K562 (cell line): ENCODE results near the gene OR8B2. TPM values are rescaled to one million over a fixed set of nuclear protein-coding genes. Genes with fewer than 3 reads are reported as not detected.
A peak's percentile ranks its signal among the peaks of the same experiment; 100 is the strongest.

Experiments used
- C11orf30 ChIP-seq: fragments of 450-650 bp; IDR thresholded peaks from 2 replicates; pipeline ENCODE4 v1.6.1; 2016; ENCODE audit warnings: low read depth, mild to moderate bottlenecking
- CGGBP1 ChIP-seq: fragments of 250-450 bp; sonication (Bioruptor Pico); IDR thresholded peaks from 2 replicates; pipeline ENCODE4 v1.9.0; 2021; ENCODE audit warnings: mild to moderate bottlenecking
- COPS2 ChIP-seq: fragments of 450-650 bp; conservative IDR thresholded peaks from 2 replicates; pipeline ENCODE4 v1.6.1; 2016; ENCODE audit warnings: mild to moderate bottlenecking, moderate library complexity
- CTBP1 ChIP-seq: fragments of 450-650 bp; IDR thresholded peaks from 2 replicates; pipeline ENCODE4 v1.6.1; 2016; ENCODE audit warnings: borderline replicate concordance
- ELK3 ChIP-seq: fragments of 450-650 bp; formaldehyde crosslinking; IDR thresholded peaks from 2 replicates; pipeline ENCODE4 v1.4.0; 2020; ENCODE audit warnings: mild to moderate bottlenecking
- GATAD2B ChIP-seq: fragments of 450-650 bp; IDR thresholded peaks from 2 replicates; pipeline ENCODE4 v1.6.1; 2017; ENCODE audit warnings: mild to moderate bottlenecking, borderline replicate concordance
- JUND ChIP-seq, 2 experiments: IDR thresholded peaks; 2 replicates in 1 of 2; 3 replicates in 1 of 2; pipeline ENCODE4 v1.6.1; 2011; ENCODE audit warnings: borderline replicate concordance in 2 of 2, low read depth in 2 of 2, low read length in 2 of 2, improper control_type of control experiment in 1 of 2, missing biosample characterization in 1 of 2, missing genetic modification characterization in 1 of 2, missing genetic modification reagents in 1 of 2
- KDM1A ChIP-seq, 2 experiments: fragments of 450-650 bp; IDR thresholded peaks; 2 replicates each; pipeline ENCODE4 v1.6.1; 2016; ENCODE audit warnings: mild to moderate bottlenecking in 2 of 2
- MIER1 ChIP-seq: fragments of 450-650 bp; IDR thresholded peaks from 2 replicates; pipeline ENCODE4 v1.6.1; 2016; ENCODE audit warnings: antibody characterized with exemption, mild to moderate bottlenecking, low read depth
- NFE2 ChIP-seq: IDR thresholded peaks from 2 replicates; pipeline ENCODE4 v1.6.1; 2014; ENCODE audit warnings: antibody characterized with exemption, low read depth
- NR4A1 ChIP-seq, 2 experiments: fragments of 250-450 bp in 1 of 2; fragments of 450-650 bp in 1 of 2; sonication (Bioruptor Pico) in 1 of 2; IDR thresholded peaks; 2 replicates each; pipeline versions ENCODE4 v1.4.0 to v1.6.1; 2016 to 2020; ENCODE audit warnings: mild to moderate bottlenecking in 2 of 2, missing compliant biosample characterization in 1 of 2, missing genetic modification characterization in 1 of 2, moderate library complexity in 1 of 2
- RB1 ChIP-seq: fragments of 450-650 bp; IDR thresholded peaks from 2 replicates; pipeline ENCODE4 v1.6.1; 2017; ENCODE audit warnings: low read depth, mild to moderate bottlenecking
- RUNX1 ChIP-seq: sonication (generic); IDR thresholded peaks from 2 replicates; pipeline ENCODE4 v1.6.1; 2016; ENCODE audit warnings: antibody characterized with exemption, low read depth
- SMARCA4 ChIP-seq: fragments of 450-650 bp; IDR thresholded peaks from 2 replicates; pipeline ENCODE4 v1.6.1; 2016
- SNIP1 ChIP-seq: fragments of 450-650 bp; IDR thresholded peaks from 2 replicates; pipeline ENCODE4 v1.7.1; 2017; ENCODE audit warnings: low read depth, mild to moderate bottlenecking
- SRSF7 ChIP-seq: fragments of 200-400 bp; formaldehyde crosslinking; optimal IDR thresholded peaks from 2 replicates; pipeline ENCODE3; 2017; ENCODE audit warnings: mild to moderate bottlenecking, low read depth, low read length
- TCFL5 ChIP-seq: fragments of 250-450 bp; sonication (Bioruptor Pico); conservative IDR thresholded peaks from 2 replicates; pipeline ENCODE4 v1.6.1; 2021; ENCODE audit warnings: mild to moderate bottlenecking, moderate library complexity, matching md5 sums
- TRIM28 ChIP-seq: fragments of 450-650 bp; IDR thresholded peaks from 2 replicates; pipeline ENCODE4 v1.6.1; 2017
- ZNF644 ChIP-seq: fragments of 200-800 bp; sonication (Bioruptor generic); IDR thresholded peaks from 2 replicates; pipeline ENCODE4 v1.6.1; 2016; ENCODE audit warnings: low read depth, missing genetic modification characterization, missing compliant biosample characterization
- ZNF699 ChIP-seq: fragments of 250-450 bp; sonication (Bioruptor Pico); IDR thresholded peaks from 2 replicates; pipeline ENCODE4 v1.8.0; 2021; ENCODE audit warnings: mild to moderate bottlenecking, moderate library complexity; ENCODE audit not compliant: insufficient replicate concordance
- polyA plus RNA-seq, 8 experiments: library from polyadenylated mRNA; depleted of rRNA in 4 of 8; stranded (reverse) in 5 of 8; unstranded in 3 of 8; fragments of >200 nt; fragmentation: Nextera tagmentation in 2 of 8; fragmentation: Illumina TruSeq in 1 of 8; extraction: Ambion mirVana in 2 of 8; extraction: Trizol in 1 of 8; gene quantifications; 2 replicates each; pipeline versions ENCODE4 v1.2.1 to v1.2.3, GENCODE V29; 2011 to 2014; ENCODE audit warnings: inconsistent platforms in 1 of 8, missing spikeins in 1 of 8
- total RNA-seq, 7 experiments: library from RNA; depleted of rRNA in 6 of 7; stranded (reverse); fragments of >200 nt in 6 of 7; fragmentation: Illumina TruSeq in 2 of 7; extraction: Trizol in 2 of 7; gene quantifications; 2 replicates each; pipeline versions ENCODE4 v1.2.1 to v1.2.3, GENCODE V29; 2011 to 2021; ENCODE audit warnings: low replicate concordance in 1 of 7
- TF ChIP-seq, protein P1 (sequence below): fragments of 200-800 bp; sonication (Bioruptor generic); IDR thresholded peaks from 2 replicates; pipeline ENCODE4 v1.6.1; 2017; ENCODE audit warnings: missing genetic modification characterization, missing compliant biosample characterization
- TF ChIP-seq, protein P2 (sequence below): fragments of 250-450 bp; sonication (Bioruptor Pico); IDR thresholded peaks from 2 replicates; pipeline ENCODE4 v1.8.0; 2021; ENCODE audit warnings: borderline replicate concordance, mild to moderate bottlenecking, moderate library complexity; ENCODE audit not compliant: poor library complexity, severe bottlenecking
- TF ChIP-seq, protein P3 (sequence below): fragments of 450-650 bp; IDR thresholded peaks from 2 replicates; pipeline ENCODE4 v1.6.1; 2017; ENCODE audit warnings: mild to moderate bottlenecking, moderate library complexity
- TF ChIP-seq, protein P4 (sequence below): fragments of 450-650 bp; IDR thresholded peaks from 2 replicates; pipeline ENCODE4 v1.7.0; 2016; ENCODE audit warnings: borderline replicate concordance

Gene OR8B2
- total and polyA plus RNA-seq, 9 of the 15 experiments (the other 6 are each of a cell fraction or from before 2014, with no cell fraction given), result 0.56 TPM; not detected in 8

- TF ChIP-seq, protein P1, sequence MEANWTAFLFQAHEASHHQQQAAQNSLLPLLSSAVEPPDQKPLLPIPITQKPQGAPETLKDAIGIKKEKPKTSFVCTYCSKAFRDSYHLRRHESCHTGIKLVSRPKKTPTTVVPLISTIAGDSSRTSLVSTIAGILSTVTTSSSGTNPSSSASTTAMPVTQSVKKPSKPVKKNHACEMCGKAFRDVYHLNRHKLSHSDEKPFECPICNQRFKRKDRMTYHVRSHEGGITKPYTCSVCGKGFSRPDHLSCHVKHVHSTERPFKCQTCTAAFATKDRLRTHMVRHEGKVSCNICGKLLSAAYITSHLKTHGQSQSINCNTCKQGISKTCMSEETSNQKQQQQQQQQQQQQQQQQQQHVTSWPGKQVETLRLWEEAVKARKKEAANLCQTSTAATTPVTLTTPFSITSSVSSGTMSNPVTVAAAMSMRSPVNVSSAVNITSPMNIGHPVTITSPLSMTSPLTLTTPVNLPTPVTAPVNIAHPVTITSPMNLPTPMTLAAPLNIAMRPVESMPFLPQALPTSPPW (CRISPR knock-in tag), result no peak
- TF ChIP-seq MIER1, result no peak
- no peak for TF ChIP-seq SNIP1
- no peak for TF ChIP-seq ZNF699 (CRISPR knock-in tag)
- TF ChIP-seq RUNX1, result no peak
- TF ChIP-seq KDM1A (IDR thresholded peaks at IDR 0.05), result no peak
- TF ChIP-seq RB1, result no peak
- TF ChIP-seq TRIM28, result no peak
- TF ChIP-seq ZNF644 (tag), result no peak
- peak; percentile 16; the same call in 1 of the 2 replicates for TF ChIP-seq JUND (IDR thresholded peaks at IDR 0.05; ENCODE audit: borderline replicate concordance, low read depth, low read length)
- no peak for TF ChIP-seq JUND (tag; IDR thresholded peaks at IDR 0.05; ENCODE audit: borderline replicate concordance, low read depth, low read length)
- TF ChIP-seq NFE2, result peak; percentile 88
- no peak for TF ChIP-seq ELK3 (CRISPR knock-in tag)
- TF ChIP-seq, protein P2, sequence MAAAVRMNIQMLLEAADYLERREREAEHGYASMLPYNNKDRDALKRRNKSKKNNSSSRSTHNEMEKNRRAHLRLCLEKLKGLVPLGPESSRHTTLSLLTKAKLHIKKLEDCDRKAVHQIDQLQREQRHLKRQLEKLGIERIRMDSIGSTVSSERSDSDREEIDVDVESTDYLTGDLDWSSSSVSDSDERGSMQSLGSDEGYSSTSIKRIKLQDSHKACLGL (CRISPR knock-in tag), result no peak
- TF ChIP-seq COPS2, result no peak
- TF ChIP-seq C11orf30, result peak; percentile 64; the same call in 1 of the 2 replicates
- TF ChIP-seq, protein P3, sequence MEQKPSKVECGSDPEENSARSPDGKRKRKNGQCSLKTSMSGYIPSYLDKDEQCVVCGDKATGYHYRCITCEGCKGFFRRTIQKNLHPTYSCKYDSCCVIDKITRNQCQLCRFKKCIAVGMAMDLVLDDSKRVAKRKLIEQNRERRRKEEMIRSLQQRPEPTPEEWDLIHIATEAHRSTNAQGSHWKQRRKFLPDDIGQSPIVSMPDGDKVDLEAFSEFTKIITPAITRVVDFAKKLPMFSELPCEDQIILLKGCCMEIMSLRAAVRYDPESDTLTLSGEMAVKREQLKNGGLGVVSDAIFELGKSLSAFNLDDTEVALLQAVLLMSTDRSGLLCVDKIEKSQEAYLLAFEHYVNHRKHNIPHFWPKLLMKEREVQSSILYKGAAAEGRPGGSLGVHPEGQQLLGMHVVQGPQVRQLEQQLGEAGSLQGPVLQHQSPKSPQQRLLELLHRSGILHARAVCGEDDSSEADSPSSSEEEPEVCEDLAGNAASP, result no peak
- TF ChIP-seq, protein P4, sequence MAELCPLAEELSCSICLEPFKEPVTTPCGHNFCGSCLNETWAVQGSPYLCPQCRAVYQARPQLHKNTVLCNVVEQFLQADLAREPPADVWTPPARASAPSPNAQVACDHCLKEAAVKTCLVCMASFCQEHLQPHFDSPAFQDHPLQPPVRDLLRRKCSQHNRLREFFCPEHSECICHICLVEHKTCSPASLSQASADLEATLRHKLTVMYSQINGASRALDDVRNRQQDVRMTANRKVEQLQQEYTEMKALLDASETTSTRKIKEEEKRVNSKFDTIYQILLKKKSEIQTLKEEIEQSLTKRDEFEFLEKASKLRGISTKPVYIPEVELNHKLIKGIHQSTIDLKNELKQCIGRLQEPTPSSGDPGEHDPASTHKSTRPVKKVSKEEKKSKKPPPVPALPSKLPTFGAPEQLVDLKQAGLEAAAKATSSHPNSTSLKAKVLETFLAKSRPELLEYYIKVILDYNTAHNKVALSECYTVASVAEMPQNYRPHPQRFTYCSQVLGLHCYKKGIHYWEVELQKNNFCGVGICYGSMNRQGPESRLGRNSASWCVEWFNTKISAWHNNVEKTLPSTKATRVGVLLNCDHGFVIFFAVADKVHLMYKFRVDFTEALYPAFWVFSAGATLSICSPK, result no peak
- no peak for TF ChIP-seq SMARCA4
- TF ChIP-seq TCFL5, result no peak
- TF ChIP-seq CTBP1, result no peak
- no peak for TF ChIP-seq GATAD2B
- no peak for TF ChIP-seq CGGBP1 (CRISPR knock-in tag)
- TF ChIP-seq SRSF7, result no peak
- TF ChIP-seq NR4A1 (CRISPR knock-in tag; IDR thresholded peaks at IDR 0.05), result no peak
- no peak for TF ChIP-seq NR4A1 (tag; IDR thresholded peaks at IDR 0.05)
Measured at GRCh38 chr11:124394408-124394807, 10.1 kb upstream of the OR8B2 start (continued).
